ENCODE measurements around the gene ZNF280A.

The ZNF280A gene

DNA sequence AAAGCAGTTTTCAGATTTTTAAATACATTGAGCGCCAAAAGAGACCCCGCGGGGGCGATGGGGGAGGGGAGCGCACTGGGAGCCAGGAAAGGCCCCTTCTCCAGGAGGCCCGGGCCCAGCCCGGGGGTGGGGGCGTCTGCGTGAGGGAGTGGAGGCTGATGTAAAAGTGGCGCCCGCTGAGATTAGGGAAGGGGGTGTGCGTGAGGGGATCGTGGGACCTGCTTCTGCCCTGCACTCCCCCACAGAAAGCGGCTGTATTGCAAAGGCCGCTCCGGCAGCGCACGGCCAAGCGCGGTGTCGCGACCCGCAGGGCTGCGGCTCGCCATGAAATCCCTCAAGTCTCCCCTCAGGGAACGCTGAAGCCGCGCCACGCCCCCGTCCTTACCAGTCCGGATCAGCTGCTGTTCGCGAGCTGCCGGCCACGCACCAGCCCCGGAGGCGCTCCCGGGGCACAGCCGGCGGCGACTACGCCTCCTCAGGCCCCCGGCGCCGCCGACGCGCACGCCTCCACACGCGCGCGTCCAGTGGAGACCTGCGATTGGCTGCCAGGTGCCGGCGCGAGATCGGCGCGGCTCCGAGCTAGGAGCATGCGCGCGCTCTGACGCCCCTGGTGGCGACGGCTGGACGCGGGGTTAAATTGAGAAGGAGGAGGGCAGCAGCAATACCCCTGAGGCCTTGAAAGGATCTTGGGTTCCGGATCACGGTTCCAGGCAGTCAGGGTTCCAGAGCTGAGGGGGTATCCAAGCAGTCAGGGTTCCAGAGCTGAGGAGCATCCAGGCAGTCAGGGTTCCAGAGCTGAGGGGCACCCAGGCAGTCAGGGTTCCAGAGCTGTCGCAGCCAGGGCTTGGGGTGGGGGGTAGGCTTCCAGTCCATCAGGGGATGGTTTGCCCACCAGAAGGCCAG, 11.5 kb downstream of the ZNF280A start, which contains the start of gene ZNF280B:
Gene ZNF280B, minus strand, starts transcription at position 469 of the 903 bp plus-strand sequence. CDS start 19,344 bp downstream, outside the sequence.
- peak; percentile 58; the same call in 1 of the 2 replicates for TF ChIP-seq TAF1 (IDR thresholded peaks at IDR 0.05; ENCODE audit: low read depth)
- TF ChIP-seq FOXM1 (IDR thresholded peaks at IDR 0.05; ENCODE audit: borderline replicate concordance, low read depth), result no peak
- TF ChIP-seq, protein P1, sequence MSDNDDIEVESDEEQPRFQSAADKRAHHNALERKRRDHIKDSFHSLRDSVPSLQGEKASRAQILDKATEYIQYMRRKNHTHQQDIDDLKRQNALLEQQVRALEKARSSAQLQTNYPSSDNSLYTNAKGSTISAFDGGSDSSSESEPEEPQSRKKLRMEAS (IDR thresholded peaks at IDR 0.05), result peak; percentile 94
- peak; percentile 68 for TF ChIP-seq EGR1 (IDR thresholded peaks at IDR 0.05)
- no peak for TF ChIP-seq NFIC (IDR thresholded peaks at IDR 0.05)
- 0 out of 2 replicates have a peak, but pooled peaks have one; percentile 24 for TF ChIP-seq EP300 (IDR thresholded peaks at IDR 0.05; ENCODE audit: borderline replicate concordance)
- 0 out of 2 replicates have a peak, but pooled peaks have one; percentile 11 for TF ChIP-seq CREB1 (IDR thresholded peaks at IDR 0.05; ENCODE audit: low read depth)
- TF ChIP-seq RAD21 (IDR thresholded peaks at IDR 0.05; ENCODE audit: low read depth), result no peak
- TF ChIP-seq ZBTB7A (IDR thresholded peaks at IDR 0.05; ENCODE audit: low read depth), result peak; percentile 6; the same call in 1 of the 2 replicates
- peak; percentile 4; the same call in 1 of the 2 replicates for TF ChIP-seq TEAD4 (IDR thresholded peaks at IDR 0.05)
- no peak for TF ChIP-seq CEBPB (IDR thresholded peaks at IDR 0.05)
- TF ChIP-seq, protein P2, sequence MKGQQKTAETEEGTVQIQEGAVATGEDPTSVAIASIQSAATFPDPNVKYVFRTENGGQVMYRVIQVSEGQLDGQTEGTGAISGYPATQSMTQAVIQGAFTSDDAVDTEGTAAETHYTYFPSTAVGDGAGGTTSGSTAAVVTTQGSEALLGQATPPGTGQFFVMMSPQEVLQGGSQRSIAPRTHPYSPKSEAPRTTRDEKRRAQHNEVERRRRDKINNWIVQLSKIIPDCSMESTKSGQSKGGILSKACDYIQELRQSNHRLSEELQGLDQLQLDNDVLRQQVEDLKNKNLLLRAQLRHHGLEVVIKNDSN (IDR thresholded peaks at IDR 0.05), result no peak
- no peak for TF ChIP-seq YY1 (IDR thresholded peaks at IDR 0.05; ENCODE audit: low read depth)
- TF ChIP-seq, protein P3, sequence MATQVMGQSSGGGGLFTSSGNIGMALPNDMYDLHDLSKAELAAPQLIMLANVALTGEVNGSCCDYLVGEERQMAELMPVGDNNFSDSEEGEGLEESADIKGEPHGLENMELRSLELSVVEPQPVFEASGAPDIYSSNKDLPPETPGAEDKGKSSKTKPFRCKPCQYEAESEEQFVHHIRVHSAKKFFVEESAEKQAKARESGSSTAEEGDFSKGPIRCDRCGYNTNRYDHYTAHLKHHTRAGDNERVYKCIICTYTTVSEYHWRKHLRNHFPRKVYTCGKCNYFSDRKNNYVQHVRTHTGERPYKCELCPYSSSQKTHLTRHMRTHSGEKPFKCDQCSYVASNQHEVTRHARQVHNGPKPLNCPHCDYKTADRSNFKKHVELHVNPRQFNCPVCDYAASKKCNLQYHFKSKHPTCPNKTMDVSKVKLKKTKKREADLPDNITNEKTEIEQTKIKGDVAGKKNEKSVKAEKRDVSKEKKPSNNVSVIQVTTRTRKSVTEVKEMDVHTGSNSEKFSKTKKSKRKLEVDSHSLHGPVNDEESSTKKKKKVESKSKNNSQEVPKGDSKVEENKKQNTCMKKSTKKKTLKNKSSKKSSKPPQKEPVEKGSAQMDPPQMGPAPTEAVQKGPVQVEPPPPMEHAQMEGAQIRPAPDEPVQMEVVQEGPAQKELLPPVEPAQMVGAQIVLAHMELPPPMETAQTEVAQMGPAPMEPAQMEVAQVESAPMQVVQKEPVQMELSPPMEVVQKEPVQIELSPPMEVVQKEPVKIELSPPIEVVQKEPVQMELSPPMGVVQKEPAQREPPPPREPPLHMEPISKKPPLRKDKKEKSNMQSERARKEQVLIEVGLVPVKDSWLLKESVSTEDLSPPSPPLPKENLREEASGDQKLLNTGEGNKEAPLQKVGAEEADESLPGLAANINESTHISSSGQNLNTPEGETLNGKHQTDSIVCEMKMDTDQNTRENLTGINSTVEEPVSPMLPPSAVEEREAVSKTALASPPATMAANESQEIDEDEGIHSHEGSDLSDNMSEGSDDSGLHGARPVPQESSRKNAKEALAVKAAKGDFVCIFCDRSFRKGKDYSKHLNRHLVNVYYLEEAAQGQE (IDR thresholded peaks at IDR 0.05; ENCODE audit: low read depth), result 0 out of 2 replicates have a peak, but pooled peaks have one; percentile 7
- peak; percentile 36; the same call in 1 of the 2 replicates for TF ChIP-seq TCF12 (IDR thresholded peaks at IDR 0.05; ENCODE audit: low read depth)

DNA sequence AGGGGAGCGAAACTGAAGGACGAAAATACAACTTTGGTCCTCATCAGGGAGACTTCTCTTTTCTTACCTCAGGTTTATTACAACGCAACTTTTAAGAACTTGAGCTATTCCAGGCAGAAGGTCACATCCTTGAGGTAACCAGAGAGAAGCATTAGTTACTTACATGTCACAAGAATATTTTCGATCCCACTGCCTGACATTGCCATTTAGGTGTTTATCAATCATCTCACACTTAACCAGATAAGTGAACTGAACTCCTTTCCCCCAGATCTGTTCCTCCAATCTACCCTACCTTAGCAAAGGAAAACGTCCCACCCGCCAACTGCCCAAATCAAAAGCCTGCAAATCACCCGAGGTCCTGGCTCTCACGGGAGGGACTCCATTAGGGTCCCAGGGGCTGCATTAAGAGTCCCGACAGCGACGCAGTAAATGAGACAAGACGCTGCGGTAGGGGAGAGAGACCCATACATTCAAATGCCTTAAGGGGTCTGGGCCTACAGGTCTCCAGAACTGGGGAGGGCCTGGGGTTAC, 12.3 kb downstream of the ZNF280A start:
- TF ChIP-seq FOXM1 (IDR thresholded peaks at IDR 0.05; ENCODE audit: borderline replicate concordance, low read depth) (no peak), CEBPB (IDR thresholded peaks at IDR 0.05) (no peak), TCF12 (IDR thresholded peaks at IDR 0.05; ENCODE audit: low read depth) (no peak), NFIC (IDR thresholded peaks at IDR 0.05) (no peak), ZBTB7A (IDR thresholded peaks at IDR 0.05; ENCODE audit: low read depth) (no peak), YY1 (IDR thresholded peaks at IDR 0.05; ENCODE audit: low read depth) (no peak), TAF1 (IDR thresholded peaks at IDR 0.05; ENCODE audit: low read depth) (no peak), EGR1 (IDR thresholded peaks at IDR 0.05) (no peak), EP300 (IDR thresholded peaks at IDR 0.05; ENCODE audit: borderline replicate concordance) (no peak), CREB1 (IDR thresholded peaks at IDR 0.05; ENCODE audit: low read depth) (no peak), TEAD4 (IDR thresholded peaks at IDR 0.05) (no peak), RAD21 (IDR thresholded peaks at IDR 0.05; ENCODE audit: low read depth) (no peak)
- TF ChIP-seq, protein P2 (IDR thresholded peaks at IDR 0.05), result no peak
- TF ChIP-seq, protein P3 (IDR thresholded peaks at IDR 0.05; ENCODE audit: low read depth), result no peak
- TF ChIP-seq, protein P1 (IDR thresholded peaks at IDR 0.05), result no peak

DNA sequence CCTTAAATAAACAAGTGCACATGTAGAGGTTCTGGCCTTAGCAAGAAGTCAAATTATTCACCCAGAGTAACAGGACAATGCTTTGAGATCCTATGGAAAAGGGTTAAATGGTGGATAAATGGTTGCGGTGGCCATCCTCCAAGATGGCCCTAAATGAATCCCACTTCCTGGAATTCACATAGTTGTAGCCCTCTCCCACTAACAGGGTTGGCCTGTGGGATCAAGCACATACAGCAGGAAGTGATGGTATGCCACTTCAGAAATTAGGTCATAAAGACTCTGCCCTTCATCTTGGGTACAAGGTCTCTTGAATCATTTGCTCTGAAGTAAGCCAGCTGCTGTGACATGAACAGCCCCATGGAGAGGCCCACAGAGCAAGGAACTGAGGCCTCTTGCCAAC, 13.3 kb downstream of the ZNF280A start:
- TF ChIP-seq ZBTB7A (IDR thresholded peaks at IDR 0.05; ENCODE audit: low read depth) (no peak), RAD21 (IDR thresholded peaks at IDR 0.05; ENCODE audit: low read depth) (no peak)

DNA sequence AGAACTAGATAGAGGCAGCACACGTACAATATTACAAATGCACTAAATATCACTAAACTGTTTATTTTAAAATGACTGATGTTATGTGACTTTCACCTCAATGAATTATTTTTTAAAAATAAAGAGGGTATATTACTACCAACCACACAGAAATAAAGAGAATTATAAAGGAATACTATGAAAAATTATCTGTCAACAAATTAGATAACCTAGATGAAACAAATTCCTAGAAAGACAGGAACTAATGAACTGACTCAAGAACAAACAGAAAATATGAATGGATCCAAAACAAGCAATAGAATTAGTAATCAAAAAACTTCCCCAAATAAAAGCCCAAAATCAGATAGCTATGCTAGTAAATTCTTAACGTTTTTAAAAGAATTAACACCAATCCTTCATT, 21.8 kb downstream of the ZNF280A start:
- TF ChIP-seq EP300 (IDR thresholded peaks at IDR 0.05; ENCODE audit: borderline replicate concordance) (no peak), FOXM1 (IDR thresholded peaks at IDR 0.05; ENCODE audit: borderline replicate concordance, low read depth) (no peak), YY1 (IDR thresholded peaks at IDR 0.05; ENCODE audit: low read depth) (no peak), TCF12 (IDR thresholded peaks at IDR 0.05; ENCODE audit: low read depth) (no peak), TEAD4 (IDR thresholded peaks at IDR 0.05) (no peak), EGR1 (IDR thresholded peaks at IDR 0.05) (no peak), TAF1 (IDR thresholded peaks at IDR 0.05; ENCODE audit: low read depth) (no peak), CREB1 (IDR thresholded peaks at IDR 0.05; ENCODE audit: low read depth) (no peak), CEBPB (IDR thresholded peaks at IDR 0.05) (no peak), NFIC (IDR thresholded peaks at IDR 0.05) (no peak)
- TF ChIP-seq, protein P3 (IDR thresholded peaks at IDR 0.05; ENCODE audit: low read depth), result no peak
- TF ChIP-seq, protein P2 (IDR thresholded peaks at IDR 0.05), result no peak

Measured in Ishikawa (cell line).